WTC11 (cell line): ENCODE measurements around the gene EHMT1.

ENCODE experiments used
- CTCF ChIP-seq: fragments of 200-600 bp; IDR thresholded peaks from 2 replicates; pipeline ENCODE4 v1.8.0; 2022; ENCODE audit warnings: antibody characterized with exemption
- JUN ChIP-seq: sonication (generic); formaldehyde crosslinking; IDR thresholded peaks from 2 replicates; pipeline ENCODE4 v1.8.0; 2023; ENCODE audit warnings: mild to moderate bottlenecking, missing genetic modification reagents
- KAT7 ChIP-seq: sonication (generic); formaldehyde crosslinking; IDR thresholded peaks from 2 replicates; pipeline ENCODE4 v1.8.1; 2023; ENCODE audit warnings: missing genetic modification reagents, mild to moderate bottlenecking, borderline replicate concordance
- NR2C2 ChIP-seq: sonication (generic); formaldehyde crosslinking; IDR thresholded peaks from 2 replicates; pipeline ENCODE4 v1.8.0; 2022; ENCODE audit warnings: mild to moderate bottlenecking, missing genetic modification reagents
- PRDM15 ChIP-seq: sonication (generic); formaldehyde crosslinking; IDR thresholded peaks from 2 replicates; pipeline ENCODE4 v1.8.0; 2022; ENCODE audit warnings: missing genetic modification reagents
- SMAD4 ChIP-seq: sonication (generic); formaldehyde crosslinking; IDR thresholded peaks from 2 replicates; pipeline ENCODE4 v1.8.0; 2022; ENCODE audit warnings: mild to moderate bottlenecking, missing genetic modification reagents
- ZBTB21 ChIP-seq: sonication (generic); formaldehyde crosslinking; IDR thresholded peaks from 2 replicates; pipeline ENCODE4 v1.8.1; 2023; ENCODE audit warnings: mild to moderate bottlenecking, missing genetic modification reagents, borderline replicate concordance
- ZNF121 ChIP-seq: sonication (generic); formaldehyde crosslinking; IDR thresholded peaks from 2 replicates; pipeline ENCODE4 v1.8.0; 2023; ENCODE audit warnings: missing genetic modification reagents
- ZNF396 ChIP-seq: fragments of 250-450 bp; sonication (Bioruptor Pico); IDR thresholded peaks from 2 replicates; pipeline ENCODE4 v1.8.0; 2021; ENCODE audit warnings: mild to moderate bottlenecking, moderate library complexity, borderline replicate concordance
- TF ChIP-seq, protein P1 (sequence below): sonication (generic); formaldehyde crosslinking; IDR thresholded peaks from 2 replicates; pipeline ENCODE4 v1.8.0; 2022; ENCODE audit warnings: mild to moderate bottlenecking, missing genetic modification reagents
- TF ChIP-seq, protein P2 (sequence below): sonication (generic); formaldehyde crosslinking; IDR thresholded peaks from 2 replicates; pipeline ENCODE4 v1.8.1; 2023; ENCODE audit warnings: mild to moderate bottlenecking, missing genetic modification reagents, moderate library complexity

DNA sequence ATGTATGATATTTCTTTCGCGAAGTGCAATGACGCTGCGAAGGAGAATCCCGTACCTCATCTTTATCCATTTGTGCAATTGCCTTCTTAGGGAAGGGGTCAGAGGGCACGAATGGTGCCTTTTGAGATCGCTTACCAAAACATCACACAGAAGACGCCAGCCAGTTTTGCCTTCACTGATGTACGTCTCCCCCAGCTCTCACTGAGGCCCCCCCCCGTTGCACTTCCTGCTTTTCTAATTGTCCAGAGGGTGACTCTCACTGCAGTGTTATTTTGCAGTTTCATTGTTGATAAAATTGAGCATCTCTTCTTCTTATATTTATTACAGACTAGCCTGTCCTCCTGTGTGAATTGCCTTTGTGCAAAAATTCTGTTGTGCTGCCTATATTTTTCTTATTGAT lies 219.8 kb downstream of the EHMT1 start:
- no peak for TF ChIP-seq CTCF
- TF ChIP-seq, protein P1, sequence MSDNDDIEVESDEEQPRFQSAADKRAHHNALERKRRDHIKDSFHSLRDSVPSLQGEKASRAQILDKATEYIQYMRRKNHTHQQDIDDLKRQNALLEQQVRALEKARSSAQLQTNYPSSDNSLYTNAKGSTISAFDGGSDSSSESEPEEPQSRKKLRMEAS (CRISPR knock-in tag) = no peak
- no peak for TF ChIP-seq KAT7 (CRISPR knock-in tag)
- no peak for TF ChIP-seq ZNF396 (CRISPR knock-in tag)
- no peak for TF ChIP-seq ZNF121
- no peak for TF ChIP-seq JUN (CRISPR knock-in tag)
- no peak for TF ChIP-seq SMAD4
- TF ChIP-seq PRDM15 (CRISPR knock-in tag) = no peak
- no peak for TF ChIP-seq ZBTB21 (CRISPR knock-in tag)
- TF ChIP-seq, protein P2, sequence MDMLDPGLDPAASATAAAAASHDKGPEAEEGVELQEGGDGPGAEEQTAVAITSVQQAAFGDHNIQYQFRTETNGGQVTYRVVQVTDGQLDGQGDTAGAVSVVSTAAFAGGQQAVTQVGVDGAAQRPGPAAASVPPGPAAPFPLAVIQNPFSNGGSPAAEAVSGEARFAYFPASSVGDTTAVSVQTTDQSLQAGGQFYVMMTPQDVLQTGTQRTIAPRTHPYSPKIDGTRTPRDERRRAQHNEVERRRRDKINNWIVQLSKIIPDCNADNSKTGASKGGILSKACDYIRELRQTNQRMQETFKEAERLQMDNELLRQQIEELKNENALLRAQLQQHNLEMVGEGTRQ (CRISPR knock-in tag) = no peak
- no peak for TF ChIP-seq NR2C2 (CRISPR knock-in tag)
